Measurements from ENCODE around the gene LRRN4CL.

Gene LRRN4CL

DNA sequence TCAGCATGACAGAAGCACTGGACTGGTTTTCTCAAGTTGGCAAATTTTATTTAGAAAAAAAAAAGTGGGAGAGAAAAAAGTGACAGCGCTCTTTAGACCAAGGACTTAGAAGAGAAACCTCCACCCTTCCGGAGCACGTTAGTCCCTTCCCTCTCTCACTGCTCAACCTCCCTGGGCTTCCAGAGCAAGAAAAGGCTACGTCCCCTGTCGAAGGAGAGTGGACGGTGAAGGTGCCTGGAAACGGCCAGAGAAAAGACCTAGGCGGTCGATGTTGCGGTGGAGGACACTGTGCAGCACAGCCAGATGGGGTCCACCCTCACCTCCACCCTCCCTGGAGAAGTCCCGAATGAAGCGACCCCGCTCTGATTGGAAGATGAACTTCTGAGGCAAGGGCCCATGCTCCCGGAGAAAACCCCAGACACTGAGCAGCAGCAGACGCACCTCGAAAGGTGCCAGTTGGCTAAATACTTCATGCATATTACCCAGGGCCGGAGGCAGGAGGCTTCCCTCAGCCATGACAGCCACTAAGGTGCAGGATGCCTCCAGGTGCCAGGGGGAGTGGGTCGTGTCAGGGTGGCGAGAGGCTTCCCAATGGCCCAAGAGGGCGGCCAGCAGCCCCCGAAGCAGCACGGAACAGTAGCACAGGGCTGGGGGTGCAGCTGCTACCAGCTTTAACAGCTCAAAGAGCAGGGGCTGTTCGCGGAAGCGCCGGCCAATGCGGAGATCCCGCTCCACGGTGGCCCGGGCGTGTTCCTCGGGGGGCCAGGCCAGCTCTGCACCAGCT is 42.3 kb downstream of the LRRN4CL start:
- DNase-seq (ENCODE audit: low spot score) = peak; percentile 55

DNA sequence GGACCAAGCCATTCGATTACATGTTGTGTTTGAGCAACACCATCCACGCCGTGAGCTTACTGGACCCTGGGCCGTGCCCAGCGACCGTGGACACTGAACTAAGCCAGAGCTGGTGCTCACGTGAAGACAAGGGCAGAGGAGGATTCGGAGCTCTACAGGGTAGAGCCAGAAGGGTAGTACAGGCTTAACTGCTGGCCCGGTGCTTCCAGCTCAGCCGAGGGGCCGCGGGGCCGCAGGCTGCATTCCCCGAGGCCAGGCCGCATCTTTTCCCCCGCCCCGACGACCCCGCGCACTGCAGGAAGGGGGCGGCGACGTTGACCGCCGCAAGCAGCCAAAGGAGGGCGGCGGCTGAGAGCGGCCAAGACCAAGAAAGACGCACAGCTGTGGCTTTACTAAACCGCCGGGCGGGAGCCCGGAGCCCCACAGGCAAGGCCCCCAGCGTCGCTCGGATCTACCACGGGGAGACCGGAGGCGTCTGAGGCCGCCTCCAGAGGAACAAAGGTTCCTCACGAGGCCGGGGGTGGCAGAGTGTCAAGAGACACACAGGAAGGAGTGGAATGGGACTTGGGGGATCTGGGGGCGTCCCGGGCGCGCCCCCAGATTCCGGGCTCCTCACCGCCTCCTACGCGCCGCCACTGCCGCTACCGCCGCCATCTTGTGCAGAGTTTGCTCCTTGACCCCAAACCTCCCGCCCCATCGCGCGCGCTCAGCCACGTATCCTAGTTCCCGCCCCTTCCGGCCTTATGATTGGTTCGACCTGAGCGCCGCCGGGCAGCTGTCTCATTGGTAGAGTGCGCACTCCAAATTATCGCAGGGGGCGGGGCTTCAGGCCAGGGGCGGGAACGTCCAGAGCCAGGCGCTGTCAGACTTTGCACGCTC is 43.1 kb downstream of the LRRN4CL start, which contains the start of gene GANAB:
GANAB (minus strand) TSS at position 668 of the 879 bp plus-strand sequence; CDS start at position 654, 14 bp downstream.
- peak; percentile 99 for DNase-seq (ENCODE audit: low spot score)

DNA sequence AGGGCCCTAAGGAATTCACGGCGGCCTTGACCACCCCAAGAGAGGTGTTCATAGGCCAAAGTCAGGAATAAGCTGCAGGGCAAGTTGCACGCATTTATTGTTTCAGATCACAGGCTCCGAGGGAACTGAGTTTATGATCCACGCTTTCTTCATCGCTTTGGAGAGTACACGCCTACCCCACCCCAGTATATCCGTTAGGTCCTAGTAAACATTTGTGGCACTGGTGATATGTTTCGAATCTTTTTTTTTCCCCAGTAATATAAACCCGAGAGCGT is 43.7 kb downstream of the LRRN4CL start:
- DNase-seq (ENCODE audit: low spot score) = no peak

DNA sequence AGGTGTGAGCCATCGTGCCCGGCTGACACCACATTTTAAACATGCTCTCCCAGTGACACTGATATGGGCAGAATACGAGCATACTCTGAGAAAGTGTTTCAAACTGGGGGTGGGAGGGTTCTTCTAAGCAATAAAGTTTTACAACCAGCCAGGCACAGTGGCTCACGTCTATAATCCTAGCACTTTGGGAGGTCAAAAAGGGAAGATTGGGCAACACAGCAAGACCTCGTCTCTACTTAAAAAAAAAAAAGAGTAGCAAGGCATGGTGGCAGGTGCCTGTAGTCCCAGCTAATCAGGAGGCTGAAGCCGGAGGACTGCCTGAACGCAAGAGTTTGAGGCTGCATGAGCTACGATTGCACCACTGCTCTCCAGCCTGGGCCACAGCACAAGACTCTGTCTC is 45.1 kb downstream of the LRRN4CL start:
- no peak for DNase-seq (ENCODE audit: low spot score)

Data from ecto neural progenitor cell (in vitro differentiated cells).